GM18861 (cell line): ENCODE measurements around the gene CDC14B.
"Not testable (repeated sequence)": the region's sequence is repeated elsewhere in the genome, so short reads cannot be mapped to it uniquely, and the experiment has no call there.

Experiments used
- ATAC-seq: cut with Tn5 transposase; IDR thresholded peaks from one replicate; pipeline ENCODE4 v1.9.1; 2021; ENCODE audit not compliant: unreplicated experiment

Gene CDC14B

GRCh38 chr9:96619491-96620180, at the start of gene CDC14B:
Gene CDC14B, minus strand, starts transcription at chr9:96619843. Its CDS starts 465 bp downstream, at chr9:96619378.
- ATAC-seq = no peak

- ATAC-seq = no peak
Observed at GRCh38 chr9:96668868-96669534, 49.4 kb upstream of the CDC14B start.

- ATAC-seq = no peak
Observed at GRCh38 chr9:96667363-96667728, 47.7 kb upstream of the CDC14B start.

- ATAC-seq = peak; percentile 81
Observed at GRCh38 chr9:96666653-96667362, 47.2 kb upstream of the CDC14B start.

- no peak for ATAC-seq
Observed at GRCh38 chr9:96665789-96666188, 46.1 kb upstream of the CDC14B start.

- no peak for ATAC-seq
Observed at GRCh38 chr9:96663506-96664120, 44.0 kb upstream of the CDC14B start.

GRCh38 chr9:96661711-96662110, 42.1 kb upstream of the CDC14B start:
- ATAC-seq = no peak

GRCh38 chr9:96660692-96661248, 41.1 kb upstream of the CDC14B start:
- no peak for ATAC-seq

GRCh38 chr9:96655198-96655851, 35.7 kb upstream of the CDC14B start, which contains the start of gene PRXL2C:
Gene PRXL2C, minus strand, starts transcription at chr9:96655317. Its CDS starts 36 bp downstream, at chr9:96655281.
- ATAC-seq = peak; percentile 39

- peak; percentile 50 for ATAC-seq
Observed at GRCh38 chr9:96654450-96655197, 35.0 kb upstream of the CDC14B start.

- no peak for ATAC-seq
Observed at GRCh38 chr9:96651626-96652025, 32.0 kb upstream of the CDC14B start.

GRCh38 chr9:96649620-96650324, 30.1 kb upstream of the CDC14B start:
- no peak for ATAC-seq

GRCh38 chr9:96646081-96646991, 26.7 kb upstream of the CDC14B start:
- no peak for ATAC-seq

GRCh38 chr9:96644137-96644536, 24.5 kb upstream of the CDC14B start:
- ATAC-seq = no peak

GRCh38 chr9:96641514-96641913, 21.9 kb upstream of the CDC14B start:
- no peak for ATAC-seq

GRCh38 chr9:96638606-96639364, 19.1 kb upstream of the CDC14B start:
- ATAC-seq = no peak

GRCh38 chr9:96636368-96636767, 16.7 kb upstream of the CDC14B start:
- ATAC-seq = no peak

GRCh38 chr9:96633579-96633978, 13.9 kb upstream of the CDC14B start:
- ATAC-seq = not testable (repeated sequence)
